Activated CD8-positive, alpha-beta memory T cell treated with anti-CD3 and anti-CD28 coated beads for 48 hours (primary cell): ENCODE measurements around the gene GDF11.

Source experiments
- DNase-seq, 3 experiments: peaks; one replicate each; pipeline ENCODE4 v3.0.0-alpha.2; 2020; ENCODE audit warnings: low read depth in 2 of 3, low spot score in 2 of 3

The GDF11 gene

DNA sequence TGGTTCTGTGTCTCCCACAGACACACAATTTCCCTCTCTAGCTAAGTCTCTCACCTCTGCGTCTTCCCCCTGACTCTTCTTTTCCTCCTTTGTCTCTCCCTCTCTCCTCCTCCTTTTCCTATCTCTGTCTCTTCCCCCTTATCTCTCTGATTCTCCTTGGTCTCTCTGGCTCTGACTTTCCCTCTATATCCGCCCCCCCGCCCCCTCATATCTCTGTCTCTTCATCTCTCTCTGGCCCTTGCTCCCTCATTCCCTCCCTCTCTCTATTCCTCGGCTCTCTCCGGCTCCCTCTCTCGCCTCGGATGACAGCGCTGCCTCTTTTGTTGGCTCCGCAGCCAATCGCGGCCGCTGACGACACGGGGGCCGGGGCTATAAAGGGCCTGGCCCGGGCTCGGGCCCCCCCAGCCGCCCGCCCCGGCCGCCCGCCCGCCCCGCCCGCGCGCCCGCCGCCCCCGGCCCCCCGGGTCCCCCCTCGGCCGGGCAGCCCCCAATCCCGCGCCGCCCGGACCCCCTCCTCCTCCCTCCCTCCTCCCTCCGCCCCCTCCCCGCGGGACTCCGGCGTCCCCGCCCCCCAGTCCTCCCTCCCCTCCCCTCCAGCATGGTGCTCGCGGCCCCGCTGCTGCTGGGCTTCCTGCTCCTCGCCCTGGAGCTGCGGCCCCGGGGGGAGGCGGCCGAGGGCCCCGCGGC, at the start of gene GDF11:
GDF11 (plus strand) TSS at position 404 of the 687 bp plus-strand sequence; CDS start at position 599, 195 bp downstream.
- DNase-seq: peak in 2 of 3 experiments; percentile 45 to 58

DNA sequence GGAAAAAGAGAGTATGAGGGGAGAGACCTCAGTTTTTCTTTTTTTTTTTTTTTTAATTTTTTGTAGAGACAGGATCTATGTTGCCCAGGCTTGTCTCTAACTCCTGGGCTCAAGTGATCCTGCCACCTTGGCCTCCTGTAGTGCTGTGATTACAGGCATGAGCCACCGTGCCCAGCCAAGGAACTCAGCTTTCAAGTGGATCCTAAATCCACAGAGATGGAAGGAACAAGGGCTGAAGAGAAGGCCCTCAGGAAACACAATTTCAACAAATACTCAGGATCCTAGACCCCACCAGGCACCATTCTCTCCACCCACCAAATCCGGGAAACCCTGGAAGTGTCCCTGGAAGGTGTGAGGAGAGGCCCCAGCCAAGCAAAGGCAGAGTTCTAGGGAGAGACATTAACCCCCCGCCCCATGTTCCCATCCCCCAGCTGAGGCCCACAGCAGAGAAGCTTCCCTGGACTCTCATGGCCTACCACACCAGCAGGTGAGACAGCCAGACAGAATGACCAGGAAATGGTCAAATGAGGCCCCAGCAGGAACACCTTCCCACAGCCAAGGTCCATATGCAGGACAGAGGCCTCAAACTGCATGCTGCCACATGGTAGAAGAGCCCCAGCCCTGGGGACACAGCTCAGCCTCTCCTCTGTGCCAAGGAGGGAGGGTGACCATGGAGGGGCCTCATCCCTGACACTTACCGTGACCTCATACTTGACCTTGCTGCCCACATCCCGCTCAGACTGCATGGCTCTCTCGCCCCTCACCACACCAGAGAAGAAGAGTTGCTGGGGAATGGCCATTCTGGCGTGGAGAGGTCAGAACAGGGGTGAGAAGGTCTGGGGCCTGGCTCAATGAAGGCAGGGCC, 49.4 kb upstream of the GDF11 start:
- no peak for DNase-seq

DNA sequence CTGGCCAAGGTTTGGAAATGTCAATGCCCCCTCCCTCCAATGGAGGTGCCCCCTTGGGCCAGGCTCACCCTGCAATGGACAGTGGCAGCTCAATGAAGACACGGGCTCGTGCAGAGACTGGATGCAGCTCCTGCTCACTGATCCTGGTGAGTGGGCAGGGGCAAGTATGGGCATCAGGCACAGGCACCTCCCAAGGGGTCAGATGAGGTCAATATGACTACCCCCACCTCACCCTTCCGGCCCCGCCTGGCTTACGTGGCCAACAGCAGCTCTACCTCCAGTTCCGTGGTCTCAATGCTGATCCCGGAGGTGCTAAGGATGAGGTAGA, 48.8 kb upstream of the GDF11 start:
- DNase-seq: no peak

DNA sequence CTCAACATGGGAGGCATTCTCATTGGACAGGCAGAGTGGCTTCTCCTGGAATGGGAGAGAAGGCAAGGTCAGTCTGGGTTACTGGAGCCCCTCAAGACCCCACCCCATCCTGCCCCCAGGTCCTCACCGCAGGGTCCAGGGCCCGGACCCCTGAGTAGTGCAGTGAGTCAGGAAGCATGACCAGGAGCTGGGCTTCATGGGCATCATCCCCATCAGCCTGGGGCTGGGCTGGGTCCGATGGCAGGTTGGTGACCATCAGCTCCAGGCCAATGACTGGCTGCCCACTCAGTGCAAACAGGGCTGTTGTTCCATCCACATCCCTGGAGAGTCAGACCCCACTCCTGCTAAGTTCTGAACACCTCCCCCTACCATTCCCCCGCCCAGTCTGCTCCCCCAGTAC, 48.3 kb upstream of the GDF11 start:
- no peak for DNase-seq

DNA sequence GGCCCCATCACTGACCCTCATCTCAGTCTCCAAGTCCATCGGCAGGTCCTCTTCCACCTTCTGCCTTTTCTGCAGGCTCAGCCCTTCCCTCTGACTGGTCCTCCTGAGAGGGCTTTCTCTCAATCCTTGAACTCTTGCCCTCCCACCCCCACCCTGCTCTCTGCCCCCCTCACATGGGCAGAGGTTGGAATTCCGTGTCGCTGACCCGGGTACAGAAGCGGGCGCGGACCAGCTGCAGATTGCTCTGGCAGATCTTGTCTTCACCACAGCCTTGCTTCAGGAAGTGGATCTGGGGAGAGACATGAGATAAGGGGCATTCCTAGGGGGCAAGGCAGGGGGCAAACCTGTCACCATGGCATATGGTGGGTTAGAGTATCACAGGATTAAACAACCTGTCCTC, 47.6 kb upstream of the GDF11 start:
- DNase-seq: no peak

DNA sequence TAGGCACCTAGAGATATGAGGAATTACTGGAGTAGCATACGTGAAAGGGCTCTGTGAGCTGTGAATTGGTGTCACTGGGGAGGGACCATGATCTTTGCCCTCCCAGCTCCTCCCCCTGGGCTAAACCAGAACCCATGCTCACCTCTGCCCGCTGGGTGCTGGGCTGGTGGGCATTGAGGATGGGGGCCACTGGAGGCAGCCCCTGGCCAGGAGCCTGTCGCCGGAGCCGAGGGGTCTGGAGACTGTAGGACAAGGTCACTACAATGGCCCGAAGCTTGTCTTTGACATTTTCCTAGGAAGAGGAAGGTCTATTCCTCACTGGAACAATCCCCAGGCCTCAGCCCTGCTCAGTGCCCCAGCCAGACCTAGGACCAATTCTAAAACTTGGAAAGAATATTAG, 46.8 kb upstream of the GDF11 start:
- DNase-seq: no peak

DNA sequence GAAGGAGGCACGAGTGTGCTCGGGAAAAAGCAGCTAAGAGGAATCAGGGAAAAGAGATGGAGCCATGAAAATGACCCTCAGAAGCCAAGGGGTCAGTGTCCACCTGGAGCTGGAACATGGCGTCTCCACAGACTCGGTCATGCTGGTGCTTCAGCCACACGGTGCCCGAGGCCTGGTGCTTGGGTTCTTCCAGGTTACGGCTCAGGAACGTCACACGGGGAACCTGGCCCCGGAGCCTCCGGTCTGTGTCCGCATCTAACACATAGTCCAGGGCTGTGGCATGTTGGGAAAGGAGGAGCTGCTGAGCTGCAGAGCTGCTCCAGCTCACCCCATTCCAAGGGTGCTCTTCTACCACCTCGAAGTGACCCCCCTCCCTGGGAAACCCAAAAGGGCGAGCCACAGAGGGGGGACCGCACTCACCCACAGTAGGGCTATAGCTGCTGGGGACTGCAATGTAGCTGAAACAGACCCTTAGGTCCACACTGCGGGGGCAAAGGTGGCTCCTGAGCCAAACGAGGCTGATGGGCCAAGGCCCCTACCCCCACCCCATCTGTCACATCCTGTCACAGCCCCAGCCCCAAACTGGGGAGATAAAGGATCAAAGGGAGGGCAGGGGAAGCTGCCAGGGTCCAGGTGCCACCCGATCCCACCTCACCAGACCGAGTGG, 46.0 kb upstream of the GDF11 start:
- DNase-seq: no peak

DNA sequence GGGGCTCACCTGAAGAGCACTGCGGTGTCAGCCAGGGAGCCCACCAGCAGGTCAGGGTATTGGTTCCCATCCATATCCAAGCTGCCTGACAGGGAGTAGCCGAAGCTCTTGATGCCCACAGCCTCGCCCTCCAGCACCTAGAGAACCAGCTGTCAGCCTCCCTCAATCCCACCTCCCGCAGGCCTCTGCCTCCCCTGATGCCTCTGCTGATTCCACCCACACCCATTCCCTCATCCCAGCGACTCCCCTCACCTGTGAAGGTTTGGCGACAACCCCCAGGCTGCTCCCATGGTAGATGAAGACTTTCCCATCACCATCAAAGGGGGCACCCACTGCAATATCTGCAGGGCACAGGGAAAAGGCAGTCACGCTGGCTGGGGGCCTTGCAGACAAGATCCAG, 45.2 kb upstream of the GDF11 start:
- DNase-seq: no peak

DNA sequence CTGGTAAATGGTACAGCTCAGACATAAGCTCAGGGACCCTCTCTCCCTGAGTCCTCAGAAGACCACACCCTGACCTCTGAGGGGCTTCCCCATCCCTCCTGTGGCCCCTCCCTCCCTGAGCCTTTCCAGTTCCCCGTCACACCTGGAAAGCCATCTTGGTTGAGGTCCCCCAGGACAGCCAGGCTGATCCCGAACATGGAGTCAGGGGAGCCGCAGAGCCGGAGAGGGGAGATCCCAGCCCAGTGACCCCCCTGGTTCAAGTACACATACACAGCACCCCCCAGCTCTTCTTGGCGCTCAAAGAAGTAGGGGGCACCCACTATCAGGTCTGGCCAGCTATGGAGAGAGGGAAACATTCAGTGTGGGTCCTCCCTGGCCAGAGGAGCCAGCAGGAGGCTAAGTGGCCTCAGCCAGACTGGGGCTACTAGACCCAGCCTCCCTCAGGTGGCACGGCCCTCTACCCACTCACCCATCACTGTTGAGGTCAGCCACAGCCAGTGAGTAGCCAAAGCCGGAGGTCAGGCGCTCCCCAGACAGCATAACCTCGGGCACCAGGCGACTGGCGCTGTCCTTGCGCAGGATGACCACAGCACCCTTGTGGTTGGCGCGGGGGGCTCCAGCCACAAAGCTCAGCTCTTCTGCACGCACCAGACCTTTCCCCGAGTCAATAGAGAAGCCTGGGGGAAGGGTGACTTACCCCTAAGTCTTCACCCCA, 44.5 kb upstream of the GDF11 start:
- no peak for DNase-seq

DNA sequence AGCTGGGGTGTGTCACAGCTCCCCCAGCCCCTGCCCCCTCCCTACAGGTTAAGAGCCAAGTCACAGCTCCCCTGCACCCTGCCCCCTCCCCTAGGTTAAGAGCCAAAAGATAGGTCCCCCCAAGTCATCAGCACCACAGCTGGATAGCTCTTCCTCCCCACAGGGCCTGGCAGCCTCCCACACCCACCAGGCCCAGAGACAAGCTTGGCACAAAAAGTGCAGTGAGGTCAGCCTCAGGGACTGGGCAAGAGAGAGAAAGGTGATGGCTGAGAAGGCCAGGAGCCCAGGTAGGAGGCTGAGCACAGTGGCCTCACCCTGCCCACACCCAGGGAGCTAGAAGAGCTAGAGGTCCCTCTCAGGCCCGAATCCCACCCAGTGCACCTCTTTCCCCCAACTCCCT, 44.0 kb upstream of the GDF11 start:
- no peak for DNase-seq

DNA sequence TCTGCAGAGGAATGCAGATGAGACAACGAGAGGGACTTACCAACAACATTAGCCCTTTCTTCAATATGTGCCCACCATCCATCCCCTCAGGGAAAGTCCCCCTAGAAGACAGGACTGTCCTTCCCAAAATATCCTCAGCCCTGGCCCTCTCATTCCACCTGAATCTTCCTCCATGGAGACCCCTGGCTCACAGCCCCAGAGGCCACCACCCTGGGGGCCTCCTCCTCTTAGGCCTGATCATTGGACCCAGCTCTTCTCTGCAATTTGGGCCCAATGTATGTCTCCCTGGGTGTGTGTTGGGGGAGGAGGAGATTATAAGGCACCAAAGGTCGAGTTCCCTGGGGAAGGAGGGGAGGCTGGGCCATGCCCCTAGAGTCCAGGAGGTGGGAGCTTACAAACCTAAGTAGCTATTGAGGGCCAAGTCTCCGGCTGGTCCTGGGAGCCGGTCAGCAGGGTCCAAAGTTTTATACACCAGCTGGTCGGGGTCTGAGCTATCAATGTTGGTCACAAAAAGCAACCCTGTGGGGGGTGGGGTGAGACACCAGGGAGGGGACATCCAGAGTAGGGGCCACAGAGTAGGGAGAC, 43.4 kb upstream of the GDF11 start:
- no peak for DNase-seq

DNA sequence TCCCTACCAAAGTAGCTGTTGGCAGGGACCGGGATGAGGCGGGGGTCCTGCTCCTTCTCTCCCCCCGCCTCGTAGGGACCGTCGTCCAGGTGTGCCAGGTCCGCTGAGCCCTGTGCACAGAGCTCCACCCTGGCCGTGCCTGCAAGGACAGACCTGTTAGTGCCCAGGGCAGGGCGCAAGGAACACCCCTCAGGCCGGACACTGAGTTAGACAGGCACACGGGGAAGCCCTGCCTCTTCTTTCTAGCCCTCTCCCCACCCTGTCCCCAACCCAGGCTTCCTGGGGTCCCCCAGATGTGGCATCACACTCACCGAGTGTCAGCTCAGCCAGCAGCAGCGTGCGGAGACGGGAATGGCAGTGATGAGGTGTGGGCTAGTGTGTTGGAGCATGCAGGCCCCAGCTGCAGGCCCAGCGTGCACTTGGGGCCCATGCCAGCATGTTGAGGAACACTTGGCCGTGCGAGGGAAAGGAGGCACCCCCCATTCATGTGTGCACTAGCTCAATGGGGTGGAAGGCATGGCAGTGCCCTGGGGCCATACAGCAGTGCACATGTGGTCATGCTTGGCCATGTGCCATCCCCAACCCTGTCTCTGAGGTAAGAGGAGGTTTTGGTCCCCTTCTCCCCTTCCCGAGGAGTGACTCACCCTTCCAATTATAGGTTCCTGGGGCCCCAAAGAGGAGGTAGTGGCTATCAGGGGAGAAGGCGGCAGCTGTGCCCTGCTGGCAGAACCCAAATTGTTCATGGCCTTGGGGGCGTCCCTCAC, 42.5 kb upstream of the GDF11 start:
- DNase-seq: no peak

DNA sequence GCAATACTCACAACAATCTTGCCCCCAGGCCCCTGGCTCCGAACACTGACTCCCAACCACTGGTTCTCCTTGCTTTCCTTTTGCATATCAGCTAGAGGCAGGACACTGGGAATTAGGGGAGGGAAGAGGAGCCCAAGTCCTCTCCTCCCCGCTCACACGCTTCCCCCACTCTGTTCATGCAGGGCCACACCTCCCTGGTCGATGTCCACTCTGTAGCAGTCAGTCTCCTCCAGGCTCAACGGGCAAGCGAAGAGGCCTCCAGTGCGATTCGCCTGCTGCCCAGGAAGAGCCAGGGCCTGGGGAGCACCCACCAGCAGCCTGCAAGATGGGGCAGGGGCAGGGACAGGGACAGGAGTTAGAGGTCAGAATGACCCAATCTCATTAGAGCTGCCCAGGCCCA, 40.1 kb upstream of the GDF11 start:
- DNase-seq: no peak

DNA sequence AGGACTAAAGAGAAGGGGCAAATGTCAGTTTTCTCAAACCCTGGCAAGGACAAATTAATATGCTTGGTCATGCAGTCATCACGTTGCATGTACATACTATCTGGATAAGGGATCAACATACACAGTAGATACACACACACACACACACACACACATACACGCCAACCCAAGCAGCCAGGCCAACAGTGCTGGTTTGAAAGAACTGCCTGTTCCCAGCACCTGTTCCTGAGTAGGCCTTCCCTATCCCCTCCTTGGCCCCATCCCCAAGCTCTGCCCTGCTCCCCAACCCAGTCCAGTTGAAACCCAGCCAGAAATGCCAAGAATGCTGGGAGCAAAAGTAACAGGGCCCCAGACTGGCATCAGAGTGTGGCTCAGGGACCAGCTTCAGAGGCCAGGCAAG, 39.6 kb upstream of the GDF11 start:
- DNase-seq: no peak

DNA sequence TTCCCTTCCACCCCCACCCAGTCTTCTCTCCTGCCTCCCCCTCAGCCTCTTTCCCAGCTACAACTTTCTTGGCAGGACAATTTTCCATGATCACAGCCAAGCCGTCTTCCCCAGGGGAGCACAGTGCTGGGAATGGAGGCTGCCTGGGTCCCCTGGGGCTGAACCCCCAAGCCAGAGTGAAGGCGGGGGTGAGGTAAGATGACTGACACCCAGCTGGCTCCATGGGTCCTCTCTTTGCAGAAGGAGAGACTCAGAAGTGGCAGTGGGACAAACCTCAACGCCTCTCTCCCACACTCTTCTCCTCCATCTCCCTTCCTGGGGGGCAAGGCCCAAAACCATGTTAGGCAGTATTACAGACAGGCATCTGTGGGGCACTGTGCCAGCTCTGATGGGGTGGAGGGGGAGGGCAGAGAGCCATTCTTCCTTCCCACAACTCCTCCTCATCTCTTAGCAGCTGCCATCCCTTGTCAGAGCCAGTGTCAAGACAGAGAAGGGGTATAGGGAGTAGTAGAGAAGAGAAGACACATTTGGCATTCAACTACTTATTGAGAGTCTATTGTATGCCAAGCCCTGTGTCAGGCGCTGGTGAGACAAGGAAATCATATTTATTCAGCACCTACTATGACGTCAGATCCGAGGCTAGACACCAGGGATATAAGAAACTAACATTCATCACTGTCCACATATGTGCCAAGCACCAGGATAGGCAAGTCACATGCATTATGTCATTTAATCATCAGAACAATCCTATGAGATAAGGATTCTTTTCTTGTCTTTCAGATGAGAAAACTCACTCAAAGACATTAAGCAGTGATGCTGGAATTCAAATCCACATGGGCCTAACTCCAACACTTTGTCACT, 38.8 kb upstream of the GDF11 start:
- no peak for DNase-seq

DNA sequence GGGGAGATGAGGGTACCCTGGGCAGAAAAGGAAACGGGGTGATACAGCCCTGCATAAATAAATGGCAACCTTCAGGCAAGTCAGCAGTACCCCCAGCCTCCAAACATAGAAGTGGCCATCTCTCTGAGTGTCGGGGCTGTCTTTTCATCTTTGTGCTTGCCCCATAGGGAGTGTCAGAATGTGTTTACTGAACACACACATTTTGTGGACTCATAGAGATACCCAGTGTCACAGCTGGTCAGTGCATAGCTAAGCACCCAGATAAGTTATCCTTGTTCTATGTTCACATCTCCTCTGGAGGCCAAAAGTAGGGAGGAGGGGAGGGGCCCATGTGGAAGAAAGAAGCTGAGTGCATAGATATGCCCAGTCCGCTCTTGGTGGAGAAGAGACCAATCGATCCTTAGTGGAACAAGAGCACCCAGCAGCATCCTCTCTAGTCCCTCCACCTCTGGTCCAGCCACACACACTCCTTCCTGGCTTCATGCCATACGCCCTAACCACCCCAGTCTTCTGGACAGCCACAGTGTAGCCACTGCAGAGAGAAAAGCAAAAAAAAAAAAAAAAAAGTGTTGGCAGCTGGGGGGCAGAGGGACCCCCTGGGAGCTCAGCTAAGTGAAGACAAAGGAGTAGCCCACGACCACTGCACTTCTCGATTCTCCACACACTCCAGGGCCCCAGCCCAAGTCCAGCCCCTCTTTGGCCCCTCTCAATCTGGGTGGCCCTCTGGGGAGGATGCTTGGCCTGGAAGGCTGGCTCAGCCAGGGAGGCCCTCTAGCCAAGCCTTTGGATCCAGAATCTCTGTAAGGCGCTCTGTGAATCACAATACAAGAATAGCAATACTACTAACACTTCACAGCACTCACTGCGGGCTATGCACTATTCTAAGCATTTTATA, 37.9 kb upstream of the GDF11 start:
- no peak for DNase-seq

DNA sequence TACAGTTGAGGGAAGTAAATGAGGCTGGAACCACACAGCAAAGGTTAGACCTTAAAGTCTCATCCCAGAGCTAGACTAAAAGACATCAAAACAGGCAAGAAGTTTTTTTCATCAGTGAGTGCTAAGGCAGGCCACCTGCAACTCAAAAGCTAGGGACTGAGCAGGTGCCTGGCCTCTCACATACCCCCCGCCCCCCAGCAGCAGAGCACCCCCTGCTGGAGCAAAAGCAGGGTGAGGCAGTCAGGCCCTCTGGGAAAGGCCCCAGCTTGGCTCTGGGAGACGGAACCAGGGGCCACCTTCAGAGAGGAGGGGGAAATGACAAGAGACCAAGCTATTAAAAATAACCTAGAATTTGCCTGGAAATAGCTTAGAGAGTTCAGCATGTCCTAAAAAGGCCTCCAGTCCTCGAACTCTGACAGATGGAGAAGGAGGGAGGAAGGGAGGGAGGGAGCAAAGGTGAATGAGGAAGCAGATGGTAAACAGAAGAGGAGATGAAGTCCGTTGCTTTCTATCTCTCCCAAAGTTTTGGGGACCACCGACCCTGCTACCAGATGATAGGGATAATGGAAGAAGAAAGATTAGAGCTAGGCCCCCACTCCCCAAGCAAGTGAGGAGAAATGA, 37.0 kb upstream of the GDF11 start:
- no peak for DNase-seq

DNA sequence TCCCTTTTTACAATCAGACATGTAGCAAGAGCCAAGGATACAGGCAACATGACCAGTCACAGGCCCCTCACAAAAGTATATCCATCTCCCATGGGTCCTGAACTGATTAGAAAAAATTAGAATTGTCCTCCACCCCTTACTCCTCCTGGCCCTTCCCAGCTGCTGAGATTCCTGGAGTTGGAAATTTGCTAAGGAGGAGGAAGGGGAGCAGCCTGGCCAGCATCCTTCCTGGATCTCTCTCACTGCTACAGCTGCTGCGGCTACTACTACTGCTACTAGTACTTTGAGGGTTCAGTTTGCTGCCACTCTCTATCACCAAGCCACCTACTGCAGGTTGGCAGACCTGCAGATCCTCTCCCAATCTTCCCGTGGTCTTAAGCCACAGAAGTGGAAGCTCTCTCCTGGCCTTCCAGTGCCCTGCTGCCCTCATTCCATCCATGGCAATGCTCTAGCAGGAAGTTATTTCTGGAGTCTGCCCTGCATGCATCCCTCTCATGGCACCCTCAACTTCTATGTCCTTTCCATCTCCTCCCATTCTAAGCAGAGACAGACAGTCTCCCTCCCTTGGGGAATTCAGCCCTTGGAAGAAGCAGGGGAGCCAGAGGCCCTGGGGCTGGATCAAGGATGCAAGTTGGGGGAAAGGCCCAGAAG, 36.2 kb upstream of the GDF11 start:
- no peak for DNase-seq
